ENCODE measurements around the gene NTNG2. TPM values are rescaled to one million over a fixed set of nuclear protein-coding genes. Genes with fewer than 3 reads are reported as not detected.

NTNG2 gene
- total RNA-seq, 1 donor from 2014 or later = 0.98 TPM

GRCh38 chr9:132157347-132158116, 4.3 kb upstream of the NTNG2 start:
- intact Hi-C loops (cut with DNase I) = no loop called here
- no peaks in the 10 kb centered on the region for H3K27me3 ChIP-seq
- TF ChIP-seq, protein P1, sequence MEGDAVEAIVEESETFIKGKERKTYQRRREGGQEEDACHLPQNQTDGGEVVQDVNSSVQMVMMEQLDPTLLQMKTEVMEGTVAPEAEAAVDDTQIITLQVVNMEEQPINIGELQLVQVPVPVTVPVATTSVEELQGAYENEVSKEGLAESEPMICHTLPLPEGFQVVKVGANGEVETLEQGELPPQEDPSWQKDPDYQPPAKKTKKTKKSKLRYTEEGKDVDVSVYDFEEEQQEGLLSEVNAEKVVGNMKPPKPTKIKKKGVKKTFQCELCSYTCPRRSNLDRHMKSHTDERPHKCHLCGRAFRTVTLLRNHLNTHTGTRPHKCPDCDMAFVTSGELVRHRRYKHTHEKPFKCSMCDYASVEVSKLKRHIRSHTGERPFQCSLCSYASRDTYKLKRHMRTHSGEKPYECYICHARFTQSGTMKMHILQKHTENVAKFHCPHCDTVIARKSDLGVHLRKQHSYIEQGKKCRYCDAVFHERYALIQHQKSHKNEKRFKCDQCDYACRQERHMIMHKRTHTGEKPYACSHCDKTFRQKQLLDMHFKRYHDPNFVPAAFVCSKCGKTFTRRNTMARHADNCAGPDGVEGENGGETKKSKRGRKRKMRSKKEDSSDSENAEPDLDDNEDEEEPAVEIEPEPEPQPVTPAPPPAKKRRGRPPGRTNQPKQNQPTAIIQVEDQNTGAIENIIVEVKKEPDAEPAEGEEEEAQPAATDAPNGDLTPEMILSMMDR (IDR thresholded peaks at IDR 0.05) = no peak
- TF ChIP-seq POLR2A (IDR thresholded peaks at IDR 0.05) (no peak), POLR2AphosphoS5 (IDR thresholded peaks at IDR 0.05; ENCODE audit: insufficient read depth in 1 of 2, low read depth in 1 of 2) (no peak)

DNA sequence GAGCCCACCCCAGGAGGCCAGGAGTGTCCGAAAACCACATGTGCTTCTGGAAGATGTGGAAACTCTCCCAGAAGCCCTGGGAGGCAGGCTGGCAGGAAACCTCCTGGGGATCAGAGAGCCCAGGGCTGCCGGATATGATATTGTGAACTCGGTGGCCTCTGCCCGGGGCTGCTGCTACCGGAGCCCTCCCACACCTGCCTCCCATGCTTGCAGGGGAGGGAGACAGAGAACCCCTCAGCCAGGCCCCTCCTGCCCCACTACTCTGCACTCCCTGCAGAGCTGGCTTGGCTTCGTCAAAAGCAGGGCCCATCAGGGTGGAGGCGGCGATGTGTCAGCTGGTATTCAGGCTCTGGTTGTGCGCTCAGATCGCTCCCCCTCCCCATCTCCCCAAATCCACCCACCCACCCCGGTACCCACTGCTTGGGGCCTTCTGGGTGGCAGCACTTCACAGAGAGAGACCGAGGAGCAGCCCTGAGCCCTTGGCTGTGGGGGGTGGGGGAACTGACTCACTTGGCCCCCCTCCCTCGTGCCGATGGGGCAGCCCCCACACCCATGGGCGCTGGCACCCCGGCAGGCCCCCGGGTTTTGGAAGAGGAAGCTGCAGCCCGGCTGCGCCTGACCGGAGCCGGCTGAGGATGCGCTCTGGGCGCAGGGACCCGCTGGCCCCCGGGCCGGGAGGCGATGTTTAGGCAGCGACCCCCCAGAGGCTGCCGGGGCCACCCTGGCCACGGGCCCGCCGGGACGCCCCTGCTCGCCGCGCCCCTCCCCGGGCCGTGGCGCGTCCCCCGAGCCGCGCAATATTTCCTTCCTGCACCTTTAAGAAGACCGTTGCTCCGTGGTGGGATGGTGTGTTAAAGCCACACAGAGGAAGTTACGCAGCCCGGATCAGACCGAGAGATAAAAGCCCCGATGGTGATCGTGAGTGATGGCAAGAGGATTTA, 786 bp upstream of the NTNG2 start:
- no peak for DNase-seq (ENCODE audit: extremely low spot score in 2 of 2)
- H3K9me3 ChIP-seq = no peaks in the 10 kb centered on the region

More at GRCh38 chr9:132157347-132158116, 4.3 kb upstream of the NTNG2 start:
- H3K4me1 ChIP-seq = peaks cover 16% of the 10 kb centered on the region
- no peak overlapping the region for H3K4me3 ChIP-seq
- H3K36me3 ChIP-seq = no peaks in the 10 kb centered on the region
- DNase-seq (ENCODE audit: extremely low spot score in 2 of 2) = no peak
- no peaks in the 10 kb centered on the region for H3K9me3 ChIP-seq
- no peak overlapping the region for H3K27ac ChIP-seq

DNA sequence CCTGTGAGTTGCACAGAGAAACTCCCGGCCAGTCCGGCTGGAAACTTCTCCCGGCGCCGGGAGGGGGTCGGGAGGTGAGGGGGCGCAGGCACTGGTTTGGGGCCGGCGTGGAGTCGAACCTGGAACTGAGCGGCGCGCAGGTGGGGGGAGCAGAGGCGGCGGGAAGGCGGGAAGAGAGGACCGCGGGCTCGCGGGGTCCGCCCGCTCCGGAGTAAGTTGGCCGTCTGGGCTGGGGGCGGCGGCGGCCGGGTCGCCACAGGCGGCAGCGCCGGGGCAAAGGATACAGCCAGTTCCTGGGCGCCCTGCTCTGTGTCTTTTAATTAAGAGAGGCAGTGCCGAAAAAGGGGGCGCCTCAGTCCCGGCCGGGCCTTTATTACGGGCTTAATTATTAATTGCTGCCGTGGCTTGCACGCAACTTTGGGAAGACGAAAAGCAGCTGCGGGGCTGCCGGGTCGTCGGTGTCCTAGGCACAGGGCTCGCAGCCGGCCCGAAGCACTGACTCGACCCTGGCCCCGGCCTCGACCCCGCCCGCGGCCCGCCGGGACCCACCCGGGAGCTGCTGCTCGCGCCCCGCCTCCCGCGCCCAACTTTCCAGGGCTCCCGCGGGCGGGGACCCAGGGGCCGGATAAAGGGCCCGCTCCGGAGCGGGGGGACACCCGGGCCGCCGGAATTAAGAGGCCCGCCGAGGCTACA, 1.1 kb downstream of the NTNG2 start:
- Histone ChIP-seq H3K27me3 (peaks cover 5% of the 10 kb centered on the region), H3K4me3 (peak overlapping the region; percentile 55 to 83), H3K4me1 (peaks cover 47% of the 10 kb centered on the region), H3K9me3 (no peaks in the 10 kb centered on the region), H3K27ac (no peak overlapping the region), H3K36me3 (no peaks in the 10 kb centered on the region)
- no peak for DNase-seq (ENCODE audit: extremely low spot score in 2 of 2)
- TF ChIP-seq POLR2AphosphoS5 (IDR thresholded peaks at IDR 0.05; ENCODE audit: insufficient read depth in 1 of 2, low read depth in 1 of 2) = no peak
- TF ChIP-seq, protein P1 (IDR thresholded peaks at IDR 0.05) = no peak
- TF ChIP-seq POLR2A (IDR thresholded peaks at IDR 0.05) = no peak
- intact Hi-C loops (cut with DNase I) = no loop called here

More for the DNA sequence above, 786 bp upstream of the NTNG2 start:
- Histone ChIP-seq H3K4me1 (peaks cover 47% of the 10 kb centered on the region), H3K27me3 (peaks cover 5% of the 10 kb centered on the region), H3K4me3 (peak overlapping the region; percentile 55 to 83), H3K36me3 (no peaks in the 10 kb centered on the region), H3K27ac (no peak overlapping the region)
- TF ChIP-seq POLR2AphosphoS5 (IDR thresholded peaks at IDR 0.05; ENCODE audit: insufficient read depth in 1 of 2, low read depth in 1 of 2) = no peak
- TF ChIP-seq, protein P1 (IDR thresholded peaks at IDR 0.05) = no peak
- TF ChIP-seq POLR2A (IDR thresholded peaks at IDR 0.05) = no peak
- intact Hi-C loops (cut with DNase I) = no loop called here

DNA sequence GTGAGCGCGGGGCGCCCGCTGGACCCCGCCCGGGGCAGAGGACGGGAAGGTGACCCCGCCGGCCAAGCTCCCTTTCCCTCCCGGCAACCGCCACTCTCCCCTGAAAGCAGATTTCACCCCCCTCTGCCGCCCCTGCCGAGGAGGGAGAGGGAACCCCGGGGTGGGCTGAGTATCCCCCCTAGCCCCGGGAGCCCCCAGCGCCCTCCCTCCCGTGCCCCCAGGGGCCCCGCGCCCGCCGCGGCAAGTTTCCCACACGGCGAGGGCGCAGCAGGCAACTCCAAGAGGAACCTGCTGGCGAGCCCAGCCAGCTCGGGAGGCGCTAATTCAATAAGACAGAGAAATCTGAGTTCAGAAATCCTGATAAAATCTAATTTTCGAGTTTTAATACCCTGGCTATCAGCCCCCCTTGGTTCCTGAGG, 1.6 kb downstream of the NTNG2 start:
- Histone ChIP-seq H3K9me3 (no peaks in the 10 kb centered on the region), H3K4me3 (peak overlapping the region; percentile 55 to 83), H3K36me3 (no peaks in the 10 kb centered on the region), H3K27ac (no peak overlapping the region), H3K4me1 (peaks cover 47% of the 10 kb centered on the region), H3K27me3 (peaks cover 5% of the 10 kb centered on the region)
- intact Hi-C loops (cut with DNase I) = no loop called here
- TF ChIP-seq POLR2AphosphoS5 (IDR thresholded peaks at IDR 0.05; ENCODE audit: insufficient read depth in 1 of 2, low read depth in 1 of 2) (no peak), POLR2A (IDR thresholded peaks at IDR 0.05) (no peak)
- TF ChIP-seq, protein P1 (IDR thresholded peaks at IDR 0.05) = no peak
- no peak for DNase-seq (ENCODE audit: extremely low spot score in 2 of 2)

Measured in vagina (tissue), 2 donors.